Stromal cell of bone marrow (primary cell): ENCODE measurements around the gene NRXN2.

Experiments used
- DNase-seq: peaks from one replicate; pipeline ENCODE4 v3.0.0-alpha.2; 2012; ENCODE audit warnings: low read depth

Gene NRXN2

DNA sequence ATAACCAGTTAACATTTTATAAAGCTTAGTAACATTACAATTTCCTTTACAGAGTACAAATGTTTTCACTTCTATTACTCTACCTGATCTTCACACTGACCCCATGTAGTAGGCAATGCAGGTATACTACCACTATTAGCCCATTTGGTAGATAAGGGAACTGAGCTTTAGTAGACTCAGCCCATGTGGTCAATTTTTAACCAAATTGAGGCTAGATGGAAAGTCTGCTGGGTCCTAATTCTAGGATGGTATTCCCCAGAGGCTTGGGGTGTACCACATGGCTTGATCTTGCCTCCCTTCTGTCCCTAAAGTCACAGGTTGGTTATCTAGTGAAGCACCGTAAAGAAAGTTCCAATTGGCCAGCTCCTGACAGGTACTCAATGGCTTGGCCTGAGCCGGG is 48.2 kb downstream of the NRXN2 start:
- DNase-seq: no peak

DNA sequence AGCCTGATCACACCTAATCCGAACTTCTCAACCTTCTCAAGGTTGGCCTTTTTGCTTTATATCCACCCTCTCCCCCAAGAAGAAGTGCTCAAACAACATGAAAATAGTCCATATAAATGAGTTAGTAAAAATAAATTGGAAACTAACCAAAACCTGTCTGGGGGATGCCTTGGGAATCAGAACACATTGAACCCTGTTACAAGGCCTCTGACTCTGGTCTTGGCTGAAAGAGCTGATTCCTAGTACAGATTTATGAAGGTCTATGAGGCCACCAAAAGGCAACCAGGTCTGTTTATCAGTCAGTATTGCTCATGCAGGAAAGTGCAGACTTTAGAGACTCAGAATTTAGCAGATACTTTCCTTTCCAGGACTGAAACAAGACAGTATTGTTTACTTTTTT is 49.7 kb downstream of the NRXN2 start:
- no peak for DNase-seq

DNA sequence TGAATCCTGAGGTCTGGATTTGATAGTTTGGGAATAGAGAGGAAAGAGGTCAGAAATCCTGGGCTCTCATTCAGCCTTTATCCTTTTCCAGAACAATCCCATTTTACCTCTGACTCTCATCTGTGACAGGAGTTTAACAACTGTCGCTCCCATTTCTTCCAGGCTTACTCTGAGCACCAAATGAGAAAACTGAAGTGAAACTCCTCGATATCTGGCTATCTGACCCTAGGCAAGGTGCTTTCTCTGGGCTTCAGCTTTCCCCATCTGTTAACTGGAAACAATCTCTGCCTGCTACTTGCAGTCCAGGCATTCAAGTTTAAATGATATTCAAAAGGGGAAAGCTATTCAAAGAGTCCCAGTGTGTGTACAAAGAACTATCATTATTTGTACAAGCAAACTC is 50.1 kb downstream of the NRXN2 start:
- DNase-seq: no peak

DNA sequence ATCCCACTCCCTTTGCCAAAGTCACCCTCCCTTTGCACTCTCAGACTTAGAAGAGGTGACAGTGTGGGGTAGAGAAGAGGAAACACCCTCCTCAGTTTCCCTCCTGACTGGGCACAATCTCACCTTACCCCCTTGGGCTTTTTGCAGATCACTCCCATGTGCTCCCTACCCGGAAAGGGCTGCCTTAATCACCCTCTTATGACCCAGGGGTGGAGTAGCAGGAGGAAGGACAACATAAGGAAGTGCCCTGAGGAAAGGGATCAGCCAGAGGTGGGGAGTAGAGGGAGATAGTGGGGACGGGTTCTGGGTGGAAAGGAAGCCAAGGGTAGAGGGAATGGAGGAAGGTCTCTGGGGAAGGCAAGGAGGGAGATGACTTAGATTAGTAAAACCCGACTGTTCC is 52.0 kb downstream of the NRXN2 start:
- DNase-seq: no peak

DNA sequence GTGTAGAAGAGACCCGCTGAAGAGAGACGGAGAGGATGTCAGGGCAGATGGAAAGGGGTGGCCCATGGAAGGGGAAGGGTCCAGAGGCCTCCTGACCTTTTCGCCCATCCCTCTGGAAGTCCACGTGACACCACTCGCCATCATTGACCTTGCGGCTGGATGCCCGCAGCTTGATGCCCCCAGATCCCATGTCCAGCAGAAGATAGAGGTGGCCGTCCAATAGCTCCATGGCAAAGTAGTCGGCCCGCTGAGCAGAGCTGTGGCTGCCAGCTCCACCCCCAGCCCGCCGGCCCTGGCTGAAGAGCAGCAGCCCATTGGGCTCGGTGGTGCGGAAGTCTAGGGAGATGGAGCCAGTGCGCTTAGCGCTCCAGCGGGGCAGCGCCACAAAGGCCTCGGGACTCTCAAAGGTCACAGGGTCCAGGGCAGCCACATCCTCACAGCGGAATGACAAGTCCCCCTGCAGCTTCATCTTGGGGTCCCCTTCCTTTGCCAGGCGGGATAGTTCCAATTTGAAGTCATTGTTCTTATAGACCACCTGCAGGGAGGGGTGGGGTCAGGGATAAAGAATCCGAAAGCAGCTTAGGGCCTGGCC is 55.7 kb downstream of the NRXN2 start:
- DNase-seq: no peak

DNA sequence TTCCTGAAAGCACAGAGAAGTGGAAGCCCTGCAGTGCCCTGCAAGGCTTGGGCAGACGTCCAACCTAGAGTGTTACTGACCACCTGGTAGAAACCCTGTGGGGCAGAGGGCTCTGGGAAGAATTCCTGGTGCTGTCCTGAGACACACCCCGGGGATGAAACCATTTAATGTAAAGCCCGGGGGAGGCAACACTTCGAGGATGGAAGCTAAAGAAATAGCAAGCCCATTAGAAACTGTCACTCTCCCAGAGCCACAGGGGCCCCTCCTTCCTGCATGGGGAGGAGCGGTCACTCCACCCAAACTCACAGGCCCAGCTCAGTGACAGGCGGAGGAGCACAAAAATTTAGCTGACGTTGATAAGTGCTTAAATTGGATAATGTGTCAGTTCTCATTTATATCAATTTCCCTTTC is 57.6 kb downstream of the NRXN2 start:
- no peak for DNase-seq

DNA sequence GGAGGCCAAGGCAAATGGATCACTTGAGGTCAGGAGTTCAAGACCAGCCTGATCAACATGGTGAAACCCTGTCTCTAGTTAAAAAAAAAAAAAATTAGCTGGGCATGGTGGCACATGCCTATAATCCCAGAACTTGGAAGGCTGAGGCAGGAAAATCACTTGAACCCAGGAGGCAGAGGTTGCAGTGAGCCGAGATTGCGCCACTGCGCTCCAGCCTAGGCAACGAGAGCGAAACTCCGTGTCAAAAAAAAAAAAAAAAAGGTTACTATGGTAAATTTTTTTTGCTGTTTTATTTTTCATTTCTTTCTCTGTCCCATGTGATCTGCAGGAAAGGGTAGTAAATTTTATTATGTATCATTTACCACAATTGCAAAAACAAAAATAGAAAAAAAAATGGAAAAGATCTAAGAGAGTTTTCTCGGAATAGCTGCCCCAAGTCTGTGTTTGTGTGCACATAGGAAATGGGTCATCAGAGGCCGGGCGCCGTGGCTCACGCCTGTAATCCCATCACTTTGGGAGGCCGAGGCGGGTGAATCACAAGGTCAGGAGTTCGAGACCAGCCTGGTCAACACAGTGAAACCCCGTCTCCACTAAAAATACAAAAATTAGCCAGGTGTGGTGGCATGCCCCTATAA is 58.6 kb downstream of the NRXN2 start:
- DNase-seq: peak; percentile 81

DNA sequence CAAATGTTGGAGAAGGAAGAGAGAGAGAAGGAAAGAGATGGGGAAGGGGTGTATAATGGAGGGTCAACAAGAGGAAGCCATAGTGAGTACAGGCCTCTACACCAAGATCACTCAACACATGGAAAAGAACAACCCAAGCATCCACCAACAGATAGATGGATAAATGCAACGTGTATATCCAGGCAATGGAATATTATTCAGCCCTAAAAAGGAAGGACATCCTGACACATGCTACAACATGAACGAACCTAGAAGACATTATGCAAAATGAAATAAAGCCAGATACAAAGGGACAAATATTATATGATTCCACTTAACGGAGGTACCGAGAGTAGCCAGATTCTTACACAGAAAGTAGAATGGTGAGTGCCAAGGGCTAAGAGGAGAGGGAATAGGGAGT is 59.3 kb downstream of the NRXN2 start:
- DNase-seq: no peak

DNA sequence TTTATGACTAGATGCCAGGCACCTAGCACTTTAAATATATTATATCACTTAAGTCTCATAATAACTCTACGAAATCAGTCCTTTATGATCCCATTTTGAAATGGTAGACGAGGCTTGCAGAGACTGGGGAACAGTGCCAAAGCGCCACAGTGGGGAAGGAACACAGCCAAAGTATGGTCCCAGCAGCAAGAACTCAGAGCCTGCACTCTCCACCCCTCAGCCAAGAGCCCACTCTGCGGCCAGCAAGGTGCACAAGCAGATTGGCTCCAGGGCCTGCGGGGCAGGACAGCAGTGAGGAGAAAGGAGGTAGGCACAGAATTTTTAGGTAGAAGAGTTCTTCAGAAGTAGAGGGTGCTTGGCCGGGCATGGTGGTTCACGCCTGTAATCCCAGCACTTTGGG is 61.4 kb downstream of the NRXN2 start:
- DNase-seq: no peak

DNA sequence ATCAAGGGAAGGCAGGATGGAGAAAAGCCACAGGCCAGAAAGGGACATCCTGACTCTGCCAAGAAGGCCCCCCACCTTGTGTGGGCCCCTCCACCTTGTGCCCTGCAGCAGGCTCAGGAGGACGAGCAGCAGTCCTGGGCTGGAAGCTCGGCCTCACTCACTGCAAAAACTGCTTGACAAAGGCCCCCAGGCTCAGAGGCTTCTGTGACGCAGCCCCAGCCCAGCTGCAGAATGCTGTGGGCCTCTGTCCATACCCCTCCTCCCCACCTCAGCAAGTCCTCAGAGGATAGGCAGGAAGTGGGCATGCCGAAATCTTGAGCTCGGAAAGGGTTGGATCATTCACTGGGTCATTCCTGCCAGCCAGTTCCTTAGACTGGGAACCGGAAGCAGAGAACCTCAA is 61.9 kb downstream of the NRXN2 start:
- DNase-seq: peak; percentile 91

DNA sequence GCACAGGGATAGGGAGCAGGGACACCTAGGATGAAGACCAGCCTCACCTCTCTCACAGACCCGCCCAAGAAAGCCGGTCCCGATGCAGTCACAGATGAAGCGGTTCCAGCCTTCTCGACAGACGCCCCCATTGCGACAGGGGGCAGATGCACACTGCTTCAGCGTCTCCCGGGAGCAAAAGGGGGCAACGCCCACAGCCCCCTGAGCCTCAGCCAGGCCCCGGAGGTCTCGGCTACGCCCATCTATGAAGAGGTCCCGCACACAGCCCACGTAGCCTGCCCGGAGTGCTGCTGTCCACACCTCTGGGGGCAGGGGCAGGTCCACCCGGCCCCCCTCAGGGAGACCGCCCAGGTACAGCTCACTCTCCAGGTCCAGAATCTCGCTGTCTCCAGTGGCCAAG is 62.3 kb downstream of the NRXN2 start:
- no peak for DNase-seq

DNA sequence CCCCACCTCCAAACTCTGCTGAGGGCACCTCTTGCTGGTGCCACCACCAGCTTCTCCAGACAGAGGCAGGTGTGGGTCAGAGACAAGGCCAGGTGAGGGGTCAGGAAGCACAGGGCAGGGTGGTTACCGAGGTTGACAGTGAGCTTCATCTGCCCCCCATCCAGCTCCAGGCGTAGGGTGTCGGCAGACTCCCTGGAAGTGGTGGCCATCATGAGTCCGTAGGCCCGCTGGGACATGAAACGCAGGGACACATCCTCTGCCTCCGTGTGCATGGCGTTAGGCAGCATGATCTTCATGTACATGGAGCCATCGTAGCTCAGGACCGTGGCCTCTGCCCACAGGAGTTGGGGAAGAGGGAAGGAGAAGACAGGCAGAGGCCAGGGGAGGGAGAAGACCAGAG is 62.8 kb downstream of the NRXN2 start:
- no peak for DNase-seq

DNA sequence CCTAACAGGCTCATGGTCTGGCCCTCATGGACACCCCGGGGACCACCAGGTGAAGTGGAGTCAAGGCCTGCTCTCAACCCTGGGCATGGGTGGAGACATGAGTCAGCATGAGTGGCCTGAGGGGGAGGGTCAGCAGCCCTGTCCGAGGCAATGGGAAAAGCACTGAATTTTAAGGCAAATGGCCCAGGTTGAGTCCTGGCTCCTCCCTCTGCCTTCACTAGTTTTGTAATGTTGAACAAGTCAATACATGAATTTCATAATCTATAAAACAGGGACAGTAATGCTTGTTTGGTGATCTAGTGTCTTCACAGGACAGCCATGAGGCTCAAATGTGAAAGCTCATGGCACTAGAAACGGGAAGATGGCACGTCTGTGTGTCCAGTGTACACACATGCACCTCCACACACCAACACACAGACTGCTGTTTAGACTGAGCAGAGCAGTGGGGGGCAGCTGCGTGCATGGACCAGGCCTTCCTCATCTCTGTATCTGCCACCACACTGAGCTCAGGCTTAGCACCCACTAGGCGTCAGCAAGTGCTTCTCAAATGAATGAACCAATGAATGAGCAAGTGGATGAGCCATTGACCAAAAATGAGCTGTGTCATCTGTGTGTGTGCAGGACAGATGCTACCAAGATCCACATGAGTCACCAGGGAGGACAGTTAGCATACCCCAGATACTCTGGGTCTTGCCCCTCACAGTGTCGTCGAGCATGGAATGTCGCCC is 63.4 kb downstream of the NRXN2 start:
- peak; percentile 93 for DNase-seq

DNA sequence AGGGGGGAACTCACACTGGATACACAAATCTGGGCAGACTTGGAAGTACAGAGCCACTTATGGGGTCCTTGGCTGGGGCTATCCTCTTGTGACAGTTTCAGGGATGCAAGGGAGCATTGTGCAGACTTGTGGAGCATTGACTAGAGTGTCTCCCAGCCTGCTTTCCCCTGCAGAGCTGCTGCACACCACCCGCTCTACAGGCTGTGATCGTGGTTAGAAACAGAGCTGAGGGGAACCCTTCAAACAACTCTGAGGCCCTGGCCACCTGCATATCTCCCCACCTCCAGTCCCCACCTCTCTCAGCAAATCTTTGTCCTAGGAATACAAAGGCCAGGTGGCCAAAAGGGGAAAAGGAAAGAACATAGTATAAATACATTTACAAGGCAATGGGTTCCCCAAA is 64.7 kb downstream of the NRXN2 start:
- DNase-seq: no peak

DNA sequence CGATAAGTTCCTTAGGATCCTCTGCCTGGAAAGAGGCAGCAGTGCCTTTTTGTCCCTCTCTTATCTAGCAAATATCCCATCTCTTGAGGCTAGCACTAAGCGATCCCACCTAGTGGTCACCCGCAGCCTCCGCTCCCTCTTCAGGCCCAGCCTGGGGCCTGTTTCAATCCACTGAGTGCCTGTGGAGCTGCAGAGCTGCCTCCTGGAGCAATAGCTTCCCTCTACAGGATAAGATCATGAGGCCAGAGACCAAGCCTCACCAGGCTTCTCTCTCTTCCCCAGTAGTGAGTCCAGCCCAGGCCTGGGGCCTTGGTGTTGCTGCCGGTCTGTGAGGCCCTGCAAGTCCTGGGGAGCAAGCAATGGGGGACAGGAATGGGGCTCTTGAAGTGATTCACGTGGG is 66.1 kb downstream of the NRXN2 start:
- no peak for DNase-seq

DNA sequence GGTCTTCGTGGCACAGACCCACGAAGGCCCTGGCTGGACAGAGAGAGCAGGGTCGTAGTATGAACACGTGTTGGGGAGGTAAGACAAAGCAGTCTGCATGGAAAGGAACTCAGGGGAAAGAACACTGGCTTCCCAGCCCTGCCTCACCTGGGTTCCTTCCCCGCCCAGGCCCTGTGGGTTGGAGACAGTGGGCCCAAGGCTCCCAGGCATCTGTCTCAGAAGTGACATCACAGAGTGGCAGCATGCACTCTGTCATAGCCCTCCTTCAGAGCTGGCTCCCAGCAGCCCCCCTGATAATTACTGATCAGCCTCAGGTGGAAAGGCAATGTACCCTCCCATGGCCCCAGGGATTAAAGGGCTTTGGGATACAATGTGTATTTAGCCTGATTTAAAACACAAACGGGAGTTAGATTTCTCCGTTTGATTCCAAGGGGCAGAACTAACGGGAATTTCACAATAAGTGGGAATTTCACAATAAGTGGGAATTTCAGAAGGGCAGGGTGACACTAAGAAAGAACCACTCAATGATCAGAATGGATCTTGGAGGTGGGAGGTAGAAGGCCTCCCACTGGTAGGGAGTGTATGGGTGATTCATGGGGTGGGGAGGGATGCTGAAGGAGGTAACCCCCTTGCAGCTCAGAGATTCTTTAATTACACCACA is 66.9 kb downstream of the NRXN2 start:
- DNase-seq: no peak

DNA sequence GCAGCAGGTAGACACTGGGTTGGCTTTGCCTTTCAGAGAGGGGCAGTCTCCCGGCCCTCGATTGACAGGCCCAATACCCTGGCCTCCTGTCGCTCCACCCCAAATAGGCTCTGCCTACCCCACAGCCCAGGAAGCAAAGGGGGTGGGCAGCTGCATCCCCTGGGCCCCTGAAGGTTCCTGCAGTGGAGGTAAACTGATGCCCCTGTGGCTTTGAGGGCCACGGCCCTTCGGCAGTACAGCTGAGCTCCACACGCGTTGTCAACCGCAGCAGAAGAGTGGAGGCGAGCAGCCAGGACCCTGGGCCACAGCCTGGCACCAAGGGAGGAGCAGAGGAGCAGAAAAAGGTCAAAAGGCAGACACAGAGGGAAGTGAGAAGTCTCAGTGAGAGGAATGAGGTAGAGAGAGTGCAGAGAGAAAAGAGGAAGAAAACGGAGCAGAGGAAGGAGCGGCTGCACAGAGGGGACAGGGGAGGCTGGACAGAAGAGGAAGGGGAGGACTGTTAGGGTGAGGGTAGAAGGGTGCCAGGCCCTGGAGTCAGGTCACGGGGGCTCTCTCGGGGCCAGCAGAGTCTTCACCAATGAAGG is 67.9 kb downstream of the NRXN2 start:
- DNase-seq: no peak

DNA sequence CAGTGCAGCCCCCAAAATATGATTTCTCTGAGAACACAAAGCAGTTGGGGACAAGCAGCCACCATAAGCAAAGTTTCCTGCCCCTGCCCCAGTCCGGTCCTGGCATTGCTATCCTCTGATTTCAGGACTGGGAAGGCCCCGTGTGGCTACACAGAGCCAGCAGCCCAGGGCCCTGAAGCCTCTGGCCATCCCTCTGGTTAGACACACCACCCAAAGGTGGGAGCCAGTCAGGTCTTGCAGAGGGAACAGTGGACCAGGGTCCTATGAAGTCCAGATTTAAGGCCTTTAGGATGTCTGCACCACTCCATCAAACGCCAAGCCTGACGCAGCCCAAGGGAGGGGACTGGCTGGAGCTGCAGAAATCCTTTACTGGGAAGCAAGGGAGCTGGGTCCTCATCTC is 68.6 kb downstream of the NRXN2 start:
- DNase-seq: no peak

DNA sequence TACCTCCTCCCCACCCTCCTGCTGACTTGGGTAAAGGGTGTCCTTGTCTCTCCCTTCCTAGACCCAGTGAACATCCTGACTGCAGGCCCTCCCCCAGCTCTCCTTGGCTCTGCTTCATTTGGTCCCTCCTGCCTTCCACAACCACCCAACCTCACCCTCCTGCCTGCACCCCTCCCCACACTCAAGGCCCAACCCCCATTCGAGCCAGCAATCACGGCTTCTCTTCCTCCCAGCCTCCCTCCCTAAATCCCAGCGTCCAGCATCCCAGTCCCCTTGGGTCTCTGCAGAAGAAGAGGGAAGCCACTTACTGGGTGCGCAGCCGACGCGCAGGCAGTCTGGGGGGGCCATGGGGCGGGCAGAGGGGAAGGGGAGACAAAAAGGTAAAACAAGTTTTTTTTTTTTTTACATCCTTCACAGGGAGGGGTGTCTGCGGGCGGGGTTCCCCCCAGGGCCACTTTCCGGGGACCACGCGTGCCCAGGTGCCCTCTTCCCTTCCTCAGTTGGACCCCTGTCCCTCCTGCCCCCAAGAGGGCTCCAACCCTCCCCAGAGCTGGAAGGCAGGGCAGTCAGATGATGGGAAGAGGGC is 69.5 kb downstream of the NRXN2 start:
- no peak for DNase-seq

DNA sequence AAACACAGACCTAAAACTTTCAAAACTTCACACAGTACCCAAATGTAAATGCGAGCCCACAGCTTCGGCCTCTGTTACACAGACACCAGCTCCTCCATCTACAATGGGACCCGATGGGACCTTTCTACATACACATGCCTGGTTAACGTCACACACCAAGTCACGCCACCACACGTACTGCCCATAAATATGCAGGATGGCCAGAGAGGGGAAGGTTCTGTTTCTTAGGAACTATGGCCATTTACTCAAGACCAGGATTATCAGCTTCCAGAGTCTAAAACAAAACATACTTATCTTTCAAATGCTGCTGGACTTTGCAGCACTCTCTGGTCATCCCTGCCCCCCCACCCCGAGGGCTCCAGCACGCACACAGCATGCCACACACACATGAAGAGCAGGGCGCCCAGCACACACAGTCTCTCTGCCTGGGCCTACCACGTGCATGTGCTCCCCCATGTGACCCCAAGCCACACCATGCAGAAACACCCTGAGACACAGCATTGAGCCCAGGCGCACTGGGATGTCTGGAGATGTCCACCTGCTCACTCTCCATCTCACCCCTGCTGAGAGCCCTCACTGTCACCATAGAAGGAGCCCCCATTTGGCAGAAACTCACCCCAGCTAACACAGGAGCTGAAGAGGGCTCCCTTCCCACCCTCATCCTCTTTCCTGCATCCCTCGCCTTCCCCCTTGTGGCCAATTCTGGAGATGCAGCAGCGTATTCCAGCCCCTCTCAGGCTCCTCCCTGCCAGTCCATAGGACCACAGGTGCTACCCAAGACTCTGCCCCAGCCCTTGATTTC is 70.2 kb downstream of the NRXN2 start:
- DNase-seq: no peak

DNA sequence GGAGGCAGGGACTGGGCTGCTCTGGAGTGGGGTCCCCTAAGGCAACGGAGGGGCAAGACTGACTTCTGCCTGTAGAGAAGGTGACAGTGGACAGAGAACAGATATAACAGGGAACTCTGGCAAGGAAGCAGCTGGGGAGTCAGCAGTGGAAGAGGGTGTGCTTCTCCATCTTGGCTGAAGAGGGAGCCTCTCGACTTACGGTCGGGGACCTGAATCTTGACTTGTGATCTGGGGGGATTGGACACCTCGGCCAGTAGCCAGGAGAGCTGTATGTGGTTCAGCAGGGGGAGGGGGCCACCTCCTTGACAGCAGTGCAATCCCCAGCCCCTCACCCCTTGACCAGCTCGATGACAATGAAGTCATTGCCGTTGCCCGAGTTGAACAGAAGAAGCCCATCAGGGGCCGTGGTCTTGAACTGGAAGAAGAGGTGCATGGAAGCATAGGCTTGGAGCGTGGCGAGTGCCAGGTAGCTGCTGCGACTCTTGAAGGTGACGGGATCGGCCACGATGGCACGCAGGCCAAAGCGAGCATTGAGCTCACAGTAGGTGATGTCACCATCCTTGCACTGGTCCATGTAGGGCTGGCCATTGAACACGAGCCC is 72.0 kb downstream of the NRXN2 start:
- no peak for DNase-seq
